Natural killer cell treated with Interleukin-12 subunit alpha and Interleukin-12 subunit beta and Interleukin-15 and Interleukin-18, amount 100 ng/mL, for 72 hours (primary cell): Measurements from ENCODE around the gene ADARB2. TPM values are rescaled to one million over a fixed set of nuclear protein-coding genes. Genes with fewer than 3 reads are reported as not detected.

Source experiments
- ATAC-seq, 2 donors: fragments of 150-1000 bp; cut with Tn5 transposase in 1 of 2; sonication (Bioruptor Pico), chemical (Tn5 transposase) in 1 of 2; 2 replicates each; pipeline ENCODE4 v1.10.0; 2021
- DNase-seq: peaks from one replicate; pipeline ENCODE4 v3.0.0; 2022; ENCODE audit warnings: low spot score
- H3K27ac Mint-ChIP-seq, 2 donors: 1 replicate in 1 of 2; 2 replicates in 1 of 2; pipeline ENCODE4 v1.8.0; 2022; ENCODE audit warnings: mixed read lengths in 2 of 2, mild to moderate bottlenecking in 1 of 2, moderate library complexity in 1 of 2
- H3K27me3 Mint-ChIP-seq, 2 donors: 1 replicate in 1 of 2; 2 replicates in 1 of 2; pipeline ENCODE4 v1.8.0; 2022; ENCODE audit warnings: mixed read lengths in 2 of 2
- H3K36me3 Mint-ChIP-seq: one replicate; pipeline ENCODE4 v1.8.0; 2022; ENCODE audit warnings: mixed read lengths
- H3K4me1 Mint-ChIP-seq, 2 donors: 1 replicate in 1 of 2; 2 replicates in 1 of 2; pipeline ENCODE4 v1.8.0; 2022; ENCODE audit warnings: low read depth in 2 of 2, mixed read lengths in 2 of 2, mild to moderate bottlenecking in 1 of 2
- H3K4me3 Mint-ChIP-seq: one replicate; pipeline ENCODE4 v1.8.0; 2022; ENCODE audit warnings: mixed read lengths
- H3K9me3 Mint-ChIP-seq: 2 replicates; pipeline ENCODE4 v1.8.0; 2022; ENCODE audit warnings: mixed read lengths
- total RNA-seq, 2 donors: library from RNA; stranded (reverse); gene quantifications; one replicate each; pipeline ENCODE4 v1.2.3, GENCODE V29; 2022

The ADARB2 gene
- total RNA-seq, 2 donors from 2014 or later, result not detected

GRCh38 chr10:1552881-1553670, 184.2 kb downstream of the ADARB2 start:
- Mint-ChIP-seq H3K27me3 (peaks cover 7 to 17% of the 10 kb centered on the region in 2 donors), H3K9me3 (no peaks in the 10 kb centered on the region), H3K27ac (no peak overlapping the region), H3K4me1 (no peaks in the 10 kb centered on the region), H3K36me3 (no peaks in the 10 kb centered on the region), H3K4me3 (no peak overlapping the region)
- ATAC-seq (no peak), DNase-seq (no peak)

- Mint-ChIP-seq H3K4me1 (no peaks in the 10 kb centered on the region), H3K36me3 (no peaks in the 10 kb centered on the region), H3K27ac (no peak overlapping the region), H3K27me3 (peaks cover 7 to 16% of the 10 kb centered on the region in 2 donors), H3K4me3 (no peak overlapping the region), H3K9me3 (no peaks in the 10 kb centered on the region)
- no peak for DNase-seq
- no peak for ATAC-seq
Measured at GRCh38 chr10:1552406-1552805, 184.9 kb downstream of the ADARB2 start.

GRCh38 chr10:1551636-1552338, 185.5 kb downstream of the ADARB2 start:
- Mint-ChIP-seq H3K27ac (no peak overlapping the region), H3K27me3 (peaks cover 7 to 10% of the 10 kb centered on the region in 2 donors)
- ATAC-seq, result peak in 1 of 2 donors; percentile 29

GRCh38 chr10:1550616-1551015, 186.7 kb downstream of the ADARB2 start:
- ATAC-seq (no peak), DNase-seq (no peak)
- no peaks in the 10 kb centered on the region for H3K36me3 Mint-ChIP-seq
- H3K4me3 Mint-ChIP-seq, result no peak overlapping the region
- H3K27me3 Mint-ChIP-seq, result peaks cover 7 to 8% of the 10 kb centered on the region in 2 donors
- H3K4me1 Mint-ChIP-seq, result no peaks in the 10 kb centered on the region
- H3K9me3 Mint-ChIP-seq, result no peaks in the 10 kb centered on the region
- H3K27ac Mint-ChIP-seq, result no peak overlapping the region

More at GRCh38 chr10:1551636-1552338, 185.5 kb downstream of the ADARB2 start:
- Mint-ChIP-seq H3K4me1 (no peaks in the 10 kb centered on the region), H3K4me3 (no peak overlapping the region), H3K9me3 (no peaks in the 10 kb centered on the region), H3K36me3 (no peaks in the 10 kb centered on the region)
- DNase-seq, result no peak

- no peak for ATAC-seq
- no peak for DNase-seq
- Mint-ChIP-seq H3K4me1 (no peaks in the 10 kb centered on the region), H3K36me3 (no peaks in the 10 kb centered on the region), H3K27ac (no peak overlapping the region), H3K9me3 (no peaks in the 10 kb centered on the region), H3K4me3 (no peak overlapping the region), H3K27me3 (peaks cover 7 to 8% of the 10 kb centered on the region in 2 donors)
Measured at GRCh38 chr10:1550291-1550595, 187.1 kb downstream of the ADARB2 start.

- no peak for DNase-seq
- no peaks in the 10 kb centered on the region for H3K4me1 Mint-ChIP-seq
- H3K27ac Mint-ChIP-seq, result no peak overlapping the region
- no peaks in the 10 kb centered on the region for H3K9me3 Mint-ChIP-seq
- no peak overlapping the region for H3K4me3 Mint-ChIP-seq
- no peak for ATAC-seq
- no peaks in the 10 kb centered on the region for H3K36me3 Mint-ChIP-seq
- peaks cover 7 to 8% of the 10 kb centered on the region in 2 donors for H3K27me3 Mint-ChIP-seq
Measured at GRCh38 chr10:1549591-1550290, 187.6 kb downstream of the ADARB2 start.

GRCh38 chr10:1548596-1548995, 188.7 kb downstream of the ADARB2 start:
- DNase-seq (no peak), ATAC-seq (no peak)
- H3K27me3 Mint-ChIP-seq, result peaks cover 5 to 8% of the 10 kb centered on the region in 2 donors
- no peak overlapping the region for H3K27ac Mint-ChIP-seq
- H3K36me3 Mint-ChIP-seq, result no peaks in the 10 kb centered on the region
- no peak overlapping the region for H3K4me3 Mint-ChIP-seq
- H3K9me3 Mint-ChIP-seq, result no peaks in the 10 kb centered on the region
- H3K4me1 Mint-ChIP-seq, result no peaks in the 10 kb centered on the region

GRCh38 chr10:1548146-1548545, 189.2 kb downstream of the ADARB2 start:
- Mint-ChIP-seq H3K4me1 (no peaks in the 10 kb centered on the region), H3K4me3 (no peak overlapping the region), H3K36me3 (no peaks in the 10 kb centered on the region), H3K9me3 (no peaks in the 10 kb centered on the region), H3K27ac (no peak overlapping the region), H3K27me3 (peaks cover 5 to 8% of the 10 kb centered on the region in 2 donors)
- ATAC-seq, result no peak
- no peak for DNase-seq

- Mint-ChIP-seq H3K9me3 (no peaks in the 10 kb centered on the region), H3K27me3 (peaks cover 5 to 8% of the 10 kb centered on the region in 2 donors), H3K4me1 (no peaks in the 10 kb centered on the region), H3K4me3 (no peak overlapping the region), H3K36me3 (no peaks in the 10 kb centered on the region), H3K27ac (no peak overlapping the region)
- no peak for DNase-seq
- ATAC-seq, result peak in 1 of 2 donors; percentile 19
Measured at GRCh38 chr10:1546431-1547110, 190.8 kb downstream of the ADARB2 start.

GRCh38 chr10:1545524-1545923, 191.8 kb downstream of the ADARB2 start:
- ATAC-seq (no peak), DNase-seq (no peak)
- peaks cover 5 to 8% of the 10 kb centered on the region in 2 donors for H3K27me3 Mint-ChIP-seq
- H3K9me3 Mint-ChIP-seq, result no peaks in the 10 kb centered on the region
- no peak overlapping the region for H3K4me3 Mint-ChIP-seq
- no peaks in the 10 kb centered on the region for H3K4me1 Mint-ChIP-seq
- no peak overlapping the region for H3K27ac Mint-ChIP-seq
- no peaks in the 10 kb centered on the region for H3K36me3 Mint-ChIP-seq

GRCh38 chr10:1544929-1545328, 192.4 kb downstream of the ADARB2 start:
- no peaks in the 10 kb centered on the region for H3K36me3 Mint-ChIP-seq
- H3K4me3 Mint-ChIP-seq, result no peak overlapping the region
- ATAC-seq, result no peak
- no peaks in the 10 kb centered on the region for H3K4me1 Mint-ChIP-seq
- DNase-seq, result no peak
- H3K27ac Mint-ChIP-seq, result no peak overlapping the region
- H3K27me3 Mint-ChIP-seq, result peaks cover 5 to 8% of the 10 kb centered on the region in 2 donors
- H3K9me3 Mint-ChIP-seq, result no peaks in the 10 kb centered on the region

GRCh38 chr10:1544209-1544673, 193.1 kb downstream of the ADARB2 start:
- no peak overlapping the region for H3K4me3 Mint-ChIP-seq
- peaks cover 5 to 8% of the 10 kb centered on the region in 2 donors for H3K27me3 Mint-ChIP-seq
- peak; percentile 26 to 52 for ATAC-seq
- H3K9me3 Mint-ChIP-seq, result no peaks in the 10 kb centered on the region
- no peak overlapping the region for H3K27ac Mint-ChIP-seq
- H3K36me3 Mint-ChIP-seq, result no peaks in the 10 kb centered on the region
- H3K4me1 Mint-ChIP-seq, result no peaks in the 10 kb centered on the region
- DNase-seq, result no peak

GRCh38 chr10:1543596-1543995, 193.7 kb downstream of the ADARB2 start:
- ATAC-seq (no peak), DNase-seq (no peak)
- Mint-ChIP-seq H3K4me1 (no peaks in the 10 kb centered on the region), H3K4me3 (no peak overlapping the region), H3K27ac (no peak overlapping the region), H3K27me3 (peaks cover 3 to 5% of the 10 kb centered on the region in 2 donors), H3K36me3 (no peaks in the 10 kb centered on the region), H3K9me3 (no peaks in the 10 kb centered on the region)
